ENCODE measurements around the gene ARHGAP32.

GRCh38 chr11:128942817-128943427 lies 249.2 kb downstream of the ARHGAP32 start, which contains the start of gene TP53AIP1:
- no peak for TF ChIP-seq CTCF (IDR thresholded peaks at IDR 0.05; ENCODE audit: poor library complexity)
- TF ChIP-seq EZH2 (IDR thresholded peaks at IDR 0.05; ENCODE audit: borderline replicate concordance), result no peak
- TF ChIP-seq EZH2phosphoT487 (IDR thresholded peaks at IDR 0.05; ENCODE audit: low read depth, severe bottlenecking, unreplicated experiment), result no peak

All from hepatocyte (in vitro differentiated cells).